ENCODE measurements around the gene TRIM42. TPM values are rescaled to one million over a fixed set of nuclear protein-coding genes. Genes with fewer than 3 reads are reported as not detected.

TRIM42 gene
- total RNA-seq, 3 donors from 2014 or later, result not detected

GRCh38 chr3:140748171-140748570 lies 70.3 kb downstream of the TRIM42 start:
- Histone ChIP-seq H3K9me3 (no peaks in the 10 kb centered on the region), H3K4me1 (ENCODE audit: low read depth) (no peaks in the 10 kb centered on the region), H3K36me3 (ENCODE audit: low read depth) (no peaks in the 10 kb centered on the region), H3K4me3 (no peak overlapping the region)
- intact Hi-C loops (cut with DNase I, micrococcal nuclease), result no loop called here
- TF ChIP-seq CTCF (IDR thresholded peaks at IDR 0.05), result no peak
- ATAC-seq, result no peak
- DNase-seq, result no peak

GRCh38 chr3:140748903-140749302 lies 71.0 kb downstream of the TRIM42 start:
- ATAC-seq (no peak), DNase-seq (no peak)
- no peaks in the 10 kb centered on the region for H3K4me1 ChIP-seq (ENCODE audit: low read depth)
- H3K4me3 ChIP-seq, result no peak overlapping the region
- TF ChIP-seq CTCF (IDR thresholded peaks at IDR 0.05), result no peak
- no peaks in the 10 kb centered on the region for H3K36me3 ChIP-seq (ENCODE audit: low read depth)
- H3K9me3 ChIP-seq, result no peaks in the 10 kb centered on the region
- intact Hi-C loops (cut with DNase I, micrococcal nuclease), result no loop called here

All from mucosa of descending colon (tissue), 3 donors.